HepG2 (cell line): ENCODE results near the gene PGM3. TPM values are rescaled to one million over a fixed set of nuclear protein-coding genes. Genes with fewer than 3 reads are reported as not detected.
"Not testable (repeated sequence)": the region's sequence is repeated elsewhere in the genome, so short reads cannot be mapped to it uniquely, and the experiment has no call there.

Source experiments
- ATAC-seq: fragments of 200-7000 bp; cut with Tn5 transposase; 3 replicates; pipeline ENCODE4 v1.9.1; 2020; ENCODE audit warnings: mild to moderate bottlenecking, moderate library complexity
- BruUV-seq: library from RNA; stranded (reverse); fragments of 400-500 nt; replicated peaks from 2 replicates; lab custom pipeline; 2021; lab: Mats Ljungman, UMichigan
- CTCF ChIA-PET: fragments of 300-600 bp; formaldehyde crosslinking; extraction: SDS; loops from one replicate; lab custom pipeline; 2021; ENCODE audit warnings: low total read pairs, inconsistent platforms, low intra/inter-chr PET ratio; lab: Yijun Ruan, JAX
- POLR2A ChIA-PET: fragments of 350-600 bp; sonication (Branson Sonifier 250); formaldehyde crosslinking; loops from one replicate; lab custom pipeline; 2020; ENCODE audit warnings: antibody characterized with exemption, inconsistent platforms; lab: Yijun Ruan, JAX
- DNase-seq: peaks from one replicate; pipeline ENCODE4 v3.0.0-alpha.2; 2015; ENCODE audit warnings: low spot score
- FAIRE-seq: peaks from 3 replicates; lab custom pipeline; 2011; peaks lifted over from hg19 to GRCh38; lab: Jason Lieb, UNC
- H2AFZ ChIP-seq: one replicate; pipeline ENCODE4 v1.6.1; 2011; ENCODE audit warnings: low read length, inconsistent platforms
- H3K27ac ChIP-seq: fragments of 300-600 bp; 3 replicates; pipeline ENCODE4 v1.8.0; 2011; ENCODE audit warnings: mixed run types, mild to moderate bottlenecking, mixed read lengths, low read length, inconsistent platforms; ENCODE audit not compliant: insufficient read depth; ENCODE audit errors: extremely low read length
- H3K27me3 ChIP-seq, 2 experiments: fragments of 200-600 bp in 1 of 2; 2 replicates in 1 of 2; 3 replicates in 1 of 2; pipeline versions ENCODE4 v1.6.0 to v1.8.0; 2011; ENCODE audit warnings: low read length in 2 of 2, mild to moderate bottlenecking in 2 of 2, moderate library complexity in 2 of 2, inconsistent platforms in 1 of 2; ENCODE audit not compliant: insufficient read depth in 2 of 2, control insufficient read depth in 1 of 2
- H3K36me3 ChIP-seq, 2 experiments: fragments of 200-600 bp in 1 of 2; replicated peaks in 1 of 2; 2 replicates in 1 of 2; 3 replicates in 1 of 2; pipeline versions ENCODE4 v1.5.1 to v1.8.0; 2011; ENCODE audit warnings: low read length in 2 of 2, inconsistent platforms in 1 of 2; ENCODE audit not compliant: insufficient read depth in 2 of 2, control insufficient read depth in 1 of 2
- H3K4me1 ChIP-seq: 2 replicates; pipeline ENCODE4 v1.5.1; 2012; ENCODE audit warnings: low read length, inconsistent platforms; ENCODE audit not compliant: insufficient read depth
- H3K4me2 ChIP-seq: 2 replicates; pipeline ENCODE4 v1.6.0; 2011; ENCODE audit warnings: low read depth, low read length, inconsistent platforms
- H3K4me3 ChIP-seq, 3 experiments: fragments of 200-600 bp in 1 of 3; sonication (generic), shearing (Covaris generic) in 1 of 3; replicated peaks in 1 of 3; 2 replicates each; pipeline ENCODE4 v1.5.1; 2011 to 2016; ENCODE audit warnings: low read length in 3 of 3, inconsistent platforms in 2 of 3, low read depth in 2 of 3, mild to moderate bottlenecking in 2 of 3, control low read depth in 1 of 3, mixed read lengths in 1 of 3; ENCODE audit not compliant: insufficient read depth in 1 of 3
- H3K79me2 ChIP-seq: one replicate; pipeline ENCODE4 v1.6.1; 2011; ENCODE audit warnings: low read length, inconsistent platforms; ENCODE audit not compliant: insufficient read depth
- H3K9ac ChIP-seq: 2 replicates; pipeline ENCODE4 v1.6.0; 2011; ENCODE audit warnings: mild to moderate bottlenecking, low read depth, low read length, inconsistent platforms; ENCODE audit not compliant: insufficient read depth
- H3K9me3 ChIP-seq: 2 replicates; pipeline ENCODE4 v1.5.1; 2012; ENCODE audit warnings: mild to moderate bottlenecking, low read length
- H4K20me1 ChIP-seq: 2 replicates; pipeline ENCODE4 v1.6.0; 2011; ENCODE audit warnings: inconsistent platforms, mild to moderate bottlenecking, low read length, moderate library complexity; ENCODE audit not compliant: insufficient read depth
- GABPB1 ChIP-seq: IDR thresholded peaks from 2 replicates; pipeline ENCODE4 v1.6.1; 2016; ENCODE audit warnings: mild to moderate bottlenecking, missing genetic modification reagents, moderate library complexity, missing compliant biosample characterization
- KAT7 ChIP-seq: IDR thresholded peaks from 2 replicates; pipeline ENCODE4 v1.6.1; 2018; ENCODE audit warnings: borderline replicate concordance, missing compliant biosample characterization
- ZMYM3 ChIP-seq: sonication (generic); formaldehyde crosslinking; IDR thresholded peaks from 2 replicates; pipeline ENCODE4 v1.5.1; 2020; ENCODE audit warnings: mild to moderate bottlenecking, missing genetic modification reagents
- ZNF441 ChIP-seq: sonication (generic); formaldehyde crosslinking; IDR thresholded peaks from 2 replicates; pipeline ENCODE4 v1.7.0; 2021; ENCODE audit warnings: missing genetic modification reagents, borderline replicate concordance
- ZNF460 ChIP-seq: sonication (generic); formaldehyde crosslinking; IDR thresholded peaks from 2 replicates; pipeline ENCODE4 v1.5.1; 2020; ENCODE audit warnings: missing genetic modification reagents, mild to moderate bottlenecking, borderline replicate concordance
- WGBS: methylation state at CpG from one replicate; pipeline ENCODE4 v1.1.6; 2017; ENCODE audit warnings: low lambda C conversion rate; 5-methylcytosine and 5-hydroxymethylcytosine counted together
- in situ Hi-C: cut with HindIII; loops from 2 replicates; pipeline ENCODE4 v1.10.0; 2017; ENCODE audit warnings: low pct_unique_long_range_greater_than_20kb; ENCODE audit not compliant: extremely low pct_ligation_motif_present
- intact Hi-C: fragments of 100-400 bp; cut with micrococcal nuclease; formaldehyde crosslinking; loops from one replicate; pipeline ENCODE4 v1.10.0; 2022; ENCODE audit not compliant: unreplicated experiment
- polyA plus RNA-seq, 8 experiments: library from polyadenylated mRNA; depleted of rRNA in 3 of 8; stranded (reverse) in 7 of 8; unstranded in 1 of 8; fragments of >200 nt; fragmentation: Illumina TruSeq in 4 of 8; extraction: Trizol in 4 of 8; gene quantifications; 2 replicates each; pipeline versions ENCODE4 v1.2.1 to v1.2.3, GENCODE V29; 2011 to 2016; ENCODE audit warnings: low read depth in 4 of 8, missing spikeins in 1 of 8, mixed read lengths in 1 of 8; ENCODE audit not compliant: insufficient read depth in 1 of 8
- total RNA-seq, 5 experiments: library from RNA; depleted of rRNA; stranded (reverse); fragments of >200 nt; fragmentation: Illumina TruSeq; extraction: Trizol; gene quantifications; 2 replicates each; pipeline ENCODE4 v1.2.3, GENCODE V29; 2016; ENCODE audit warnings: low read depth in 1 of 5
- TF ChIP-seq, protein P1 (sequence below): sonication (generic); formaldehyde crosslinking; IDR thresholded peaks from 2 replicates; pipeline ENCODE4 v1.5.0; 2020; ENCODE audit warnings: mild to moderate bottlenecking, missing genetic modification reagents
- TF ChIP-seq, protein P2 (sequence below): IDR thresholded peaks from 2 replicates; pipeline ENCODE4 v1.4.0; 2020; ENCODE audit warnings: mild to moderate bottlenecking, missing genetic modification reagents

Gene PGM3
- total and polyA plus RNA-seq, 2 of the 13 experiments (the other 11 are each of a cell fraction or from before 2014, with no cell fraction given), result 72.5 to 163 TPM

DNA sequence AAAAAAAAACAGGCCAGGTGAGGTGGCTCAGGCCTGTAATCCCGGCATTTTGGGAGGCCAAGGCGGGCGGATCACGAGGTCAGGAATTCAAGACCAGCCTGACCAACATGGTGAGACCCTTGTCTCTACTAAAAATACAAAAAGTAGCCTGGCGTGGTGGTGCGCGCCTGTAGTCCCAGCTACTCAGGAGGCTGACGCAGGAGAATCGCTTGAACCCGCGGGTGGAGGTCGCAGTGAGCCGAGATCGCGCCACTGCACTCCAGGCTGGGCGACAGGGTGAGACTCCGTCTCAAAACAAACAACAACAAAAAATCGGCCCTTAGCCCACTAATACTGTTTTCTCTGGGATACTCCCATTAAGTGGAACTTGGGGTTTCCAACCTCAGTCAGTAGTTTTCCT is 1.1 kb downstream of the PGM3 start:
- peak overlapping the region; percentile 95 for H3K27ac ChIP-seq
- WGBS, result 14% methylated on average over 14 of the region's 18 CpGs

More for the DNA sequence above, 1.1 kb downstream of the PGM3 start:
- POLR2A ChIA-PET, result interaction anchor here (0.6 to 2.7 kb wide), 3 partner anchors 12 to 124 kb away, joined by 4 to 7 read pairs (median 5); partner anchors contain the start of gene DOP1A
- FAIRE-seq, H2AFZ ChIP-seq, ATAC-seq, CTCF ChIA-PET, BruUV-seq, H3K9me3 ChIP-seq, H3K27me3 ChIP-seq: not testable (repeated sequence)
- Histone ChIP-seq H3K36me3 (peaks cover 8 to 40% of the 10 kb centered on the region in 2 experiments), H4K20me1 (peaks cover 34% of the 10 kb centered on the region), H3K4me3 (peak overlapping the region; percentile 90 to 98 (median 97)), H3K4me2 (peak overlapping the region; percentile 73), H3K9ac (peak overlapping the region; percentile 98), H3K4me1 (peaks cover 45% of the 10 kb centered on the region), H3K79me2 (peaks cover 59% of the 10 kb centered on the region)
- peak; percentile 1 for DNase-seq
- TF ChIP-seq ZNF460, result peak; percentile 88
- TF ChIP-seq, protein P1, sequence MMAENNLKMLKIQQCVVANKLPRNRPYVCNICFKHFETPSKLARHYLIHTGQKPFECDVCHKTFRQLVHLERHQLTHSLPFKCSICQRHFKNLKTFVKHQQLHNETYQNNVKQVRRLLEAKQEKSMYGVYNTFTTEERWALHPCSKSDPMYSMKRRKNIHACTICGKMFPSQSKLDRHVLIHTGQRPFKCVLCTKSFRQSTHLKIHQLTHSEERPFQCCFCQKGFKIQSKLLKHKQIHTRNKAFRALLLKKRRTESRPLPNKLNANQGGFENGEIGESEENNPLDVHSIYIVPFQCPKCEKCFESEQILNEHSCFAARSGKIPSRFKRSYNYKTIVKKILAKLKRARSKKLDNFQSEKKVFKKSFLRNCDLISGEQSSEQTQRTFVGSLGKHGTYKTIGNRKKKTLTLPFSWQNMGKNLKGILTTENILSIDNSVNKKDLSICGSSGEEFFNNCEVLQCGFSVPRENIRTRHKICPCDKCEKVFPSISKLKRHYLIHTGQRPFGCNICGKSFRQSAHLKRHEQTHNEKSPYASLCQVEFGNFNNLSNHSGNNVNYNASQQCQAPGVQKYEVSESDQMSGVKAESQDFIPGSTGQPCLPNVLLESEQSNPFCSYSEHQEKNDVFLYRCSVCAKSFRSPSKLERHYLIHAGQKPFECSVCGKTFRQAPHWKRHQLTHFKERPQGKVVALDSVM (CRISPR knock-in tag), result peak; percentile 68; the same call in 1 of the 2 replicates
- TF ChIP-seq GABPB1 (CRISPR knock-in tag), result peak; percentile 21; the same call in 1 of the 2 replicates
- TF ChIP-seq ZNF441 (CRISPR knock-in tag), result peak; percentile 97
- TF ChIP-seq ZMYM3 (CRISPR knock-in tag), result peak; percentile 47; the same call in 1 of the 2 replicates
- TF ChIP-seq KAT7 (CRISPR knock-in tag), result 0 out of 2 replicates have a peak, but pooled peaks have one; percentile 33
- TF ChIP-seq, protein P2, sequence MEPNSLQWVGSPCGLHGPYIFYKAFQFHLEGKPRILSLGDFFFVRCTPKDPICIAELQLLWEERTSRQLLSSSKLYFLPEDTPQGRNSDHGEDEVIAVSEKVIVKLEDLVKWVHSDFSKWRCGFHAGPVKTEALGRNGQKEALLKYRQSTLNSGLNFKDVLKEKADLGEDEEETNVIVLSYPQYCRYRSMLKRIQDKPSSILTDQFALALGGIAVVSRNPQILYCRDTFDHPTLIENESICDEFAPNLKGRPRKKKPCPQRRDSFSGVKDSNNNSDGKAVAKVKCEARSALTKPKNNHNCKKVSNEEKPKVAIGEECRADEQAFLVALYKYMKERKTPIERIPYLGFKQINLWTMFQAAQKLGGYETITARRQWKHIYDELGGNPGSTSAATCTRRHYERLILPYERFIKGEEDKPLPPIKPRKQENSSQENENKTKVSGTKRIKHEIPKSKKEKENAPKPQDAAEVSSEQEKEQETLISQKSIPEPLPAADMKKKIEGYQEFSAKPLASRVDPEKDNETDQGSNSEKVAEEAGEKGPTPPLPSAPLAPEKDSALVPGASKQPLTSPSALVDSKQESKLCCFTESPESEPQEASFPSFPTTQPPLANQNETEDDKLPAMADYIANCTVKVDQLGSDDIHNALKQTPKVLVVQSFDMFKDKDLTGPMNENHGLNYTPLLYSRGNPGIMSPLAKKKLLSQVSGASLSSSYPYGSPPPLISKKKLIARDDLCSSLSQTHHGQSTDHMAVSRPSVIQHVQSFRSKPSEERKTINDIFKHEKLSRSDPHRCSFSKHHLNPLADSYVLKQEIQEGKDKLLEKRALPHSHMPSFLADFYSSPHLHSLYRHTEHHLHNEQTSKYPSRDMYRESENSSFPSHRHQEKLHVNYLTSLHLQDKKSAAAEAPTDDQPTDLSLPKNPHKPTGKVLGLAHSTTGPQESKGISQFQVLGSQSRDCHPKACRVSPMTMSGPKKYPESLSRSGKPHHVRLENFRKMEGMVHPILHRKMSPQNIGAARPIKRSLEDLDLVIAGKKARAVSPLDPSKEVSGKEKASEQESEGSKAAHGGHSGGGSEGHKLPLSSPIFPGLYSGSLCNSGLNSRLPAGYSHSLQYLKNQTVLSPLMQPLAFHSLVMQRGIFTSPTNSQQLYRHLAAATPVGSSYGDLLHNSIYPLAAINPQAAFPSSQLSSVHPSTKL (CRISPR knock-in tag), result 0 out of 2 replicates have a peak, but pooled peaks have one; percentile 6
- intact Hi-C loops (loop anchor here (5.0 kb wide), 2 partner anchors 50 to 945 kb away; partner anchors contain the start of gene IBTK), in situ Hi-C loops (loop anchor here (25.0 kb wide), 1 partner anchor 955 kb away; the partner anchor contains the start of gene IBTK)
